Neuronal stem cell (in vitro differentiated cells): ENCODE results near the gene ATP11A.

ENCODE experiments used
- DNase-seq: peaks from one replicate; pipeline ENCODE4 v3.0.0-alpha.2; 2013; ENCODE audit warnings: low spot score
- H2AFZ ChIP-seq: one replicate; pipeline ENCODE4 v1.6.1; 2013; ENCODE audit warnings: mild to moderate bottlenecking, low read length, inconsistent platforms
- H2AK5ac ChIP-seq: 2 replicates; pipeline ENCODE4 v1.6.1; 2013; ENCODE audit warnings: low read depth, mild to moderate bottlenecking, inconsistent platforms, low read length, moderate library complexity, mixed read lengths
- H2BK120ac ChIP-seq: 2 replicates; pipeline ENCODE4 v1.6.1; 2013; ENCODE audit warnings: low read depth, mild to moderate bottlenecking, inconsistent platforms, low read length, moderate library complexity, mixed read lengths
- H2BK12ac ChIP-seq: one replicate; pipeline ENCODE4 v1.6.1; 2013; ENCODE audit warnings: low read length, inconsistent platforms
- H2BK15ac ChIP-seq: 2 replicates; pipeline ENCODE4 v1.6.1; 2013; ENCODE audit warnings: mild to moderate bottlenecking, low read length, inconsistent platforms, mixed read lengths
- H2BK5ac ChIP-seq: one replicate; pipeline ENCODE4 v1.6.1; 2013; ENCODE audit warnings: inconsistent platforms, mild to moderate bottlenecking, low read length, moderate library complexity
- H3K14ac ChIP-seq: one replicate; pipeline ENCODE4 v1.6.1; 2013; ENCODE audit warnings: low read length, inconsistent platforms
- H3K18ac ChIP-seq: 2 replicates; pipeline ENCODE4 v1.6.1; 2013; ENCODE audit warnings: low read length, inconsistent platforms
- H3K23ac ChIP-seq: 2 replicates; pipeline ENCODE4 v1.6.1; 2013; ENCODE audit warnings: low read depth, mild to moderate bottlenecking, mixed read lengths, low read length, inconsistent platforms; ENCODE audit not compliant: poor library complexity
- H3K27ac ChIP-seq: replicated peaks from 3 replicates; pipeline ENCODE4 v1.5.1; 2013; ENCODE audit warnings: low read length, inconsistent platforms
- H3K27me3 ChIP-seq, 3 experiments: 2 replicates each; pipeline ENCODE4 v1.6.1; 2013; ENCODE audit warnings: low read length in 3 of 3, mild to moderate bottlenecking in 2 of 3, inconsistent platforms in 1 of 3, low read depth in 1 of 3, mixed read lengths in 1 of 3, moderate library complexity in 1 of 3; ENCODE audit not compliant: control insufficient read depth in 3 of 3, insufficient read depth in 3 of 3
- H3K36me3 ChIP-seq, 2 donors: replicated peaks in 1 of 2; 2 replicates each; pipeline ENCODE4 v1.6.1; 2013; ENCODE audit warnings: low read length in 2 of 2; ENCODE audit not compliant: control insufficient read depth in 2 of 2, insufficient read depth in 2 of 2
- H3K4ac ChIP-seq: 2 replicates; pipeline ENCODE4 v1.6.1; 2013; ENCODE audit warnings: inconsistent platforms, mild to moderate bottlenecking, low read length, moderate library complexity
- H3K4me1 ChIP-seq, 2 donors: 1 replicate in 1 of 2; 2 replicates in 1 of 2; pipeline ENCODE4 v1.6.1; 2013; ENCODE audit warnings: low read length in 2 of 2, low read depth in 1 of 2; ENCODE audit not compliant: control insufficient read depth in 2 of 2, insufficient read depth in 1 of 2
- H3K4me2 ChIP-seq: one replicate; pipeline ENCODE4 v1.6.1; 2013; ENCODE audit warnings: mild to moderate bottlenecking, low read length, inconsistent platforms; ENCODE audit not compliant: insufficient read depth, poor library complexity, severe bottlenecking
- H3K4me3 ChIP-seq, 2 donors: 2 replicates each; pipeline ENCODE4 v1.5.1; 2013; ENCODE audit warnings: low read length in 2 of 2, mild to moderate bottlenecking in 2 of 2, inconsistent platforms in 1 of 2, moderate library complexity in 1 of 2
- H3K79me1 ChIP-seq: one replicate; pipeline ENCODE4 v1.6.1; 2013; ENCODE audit warnings: low read depth, mild to moderate bottlenecking, inconsistent platforms, low read length, moderate library complexity
- H3K9ac ChIP-seq: one replicate; pipeline ENCODE4 v1.6.1; 2013; ENCODE audit warnings: mild to moderate bottlenecking, low read depth, low read length, inconsistent platforms; ENCODE audit not compliant: poor library complexity
- H3K9me3 ChIP-seq, 2 donors: replicated peaks in 1 of 2; 2 replicates each; pipeline versions ENCODE3 to v1.6.1; 2013; ENCODE audit warnings: low read length in 2 of 2, mild to moderate bottlenecking in 2 of 2, inconsistent platforms in 1 of 2, low read depth in 1 of 2, mixed read lengths in 1 of 2, moderate library complexity in 1 of 2; ENCODE audit not compliant: control insufficient read depth in 2 of 2, insufficient read depth in 1 of 2
- H4K8ac ChIP-seq: one replicate; pipeline ENCODE4 v1.6.1; 2013; ENCODE audit warnings: low read depth, mild to moderate bottlenecking, inconsistent platforms, low read length, moderate library complexity
- H4K91ac ChIP-seq: one replicate; pipeline ENCODE4 v1.6.1; 2013; ENCODE audit warnings: low read length, low read depth, mild to moderate bottlenecking, inconsistent platforms; ENCODE audit not compliant: poor library complexity
- WGBS, 2 donors: extraction: QIAGEN DNeasy Blood & Tissue Kit; methylation state at CpG; one replicate each; pipeline ENCODE4 v1.1.7; 2013; ENCODE audit warnings: missing lambda C conversion rate in 2 of 2, mixed read lengths in 1 of 2; ENCODE audit not compliant: insufficient read length in 2 of 2, insufficient replicate concordance in 1 of 2; ENCODE audit errors: extremely low coverage in 2 of 2; 5-methylcytosine and 5-hydroxymethylcytosine counted together

Gene ATP11A

GRCh38 chr13:112700291-112701060 is 10.6 kb downstream of the ATP11A start:
- H2AK5ac ChIP-seq: peak overlapping the region; percentile 36
- WGBS, 2 donors: no CpG with 5 or more reads among the region's 32 CpGs

DNA sequence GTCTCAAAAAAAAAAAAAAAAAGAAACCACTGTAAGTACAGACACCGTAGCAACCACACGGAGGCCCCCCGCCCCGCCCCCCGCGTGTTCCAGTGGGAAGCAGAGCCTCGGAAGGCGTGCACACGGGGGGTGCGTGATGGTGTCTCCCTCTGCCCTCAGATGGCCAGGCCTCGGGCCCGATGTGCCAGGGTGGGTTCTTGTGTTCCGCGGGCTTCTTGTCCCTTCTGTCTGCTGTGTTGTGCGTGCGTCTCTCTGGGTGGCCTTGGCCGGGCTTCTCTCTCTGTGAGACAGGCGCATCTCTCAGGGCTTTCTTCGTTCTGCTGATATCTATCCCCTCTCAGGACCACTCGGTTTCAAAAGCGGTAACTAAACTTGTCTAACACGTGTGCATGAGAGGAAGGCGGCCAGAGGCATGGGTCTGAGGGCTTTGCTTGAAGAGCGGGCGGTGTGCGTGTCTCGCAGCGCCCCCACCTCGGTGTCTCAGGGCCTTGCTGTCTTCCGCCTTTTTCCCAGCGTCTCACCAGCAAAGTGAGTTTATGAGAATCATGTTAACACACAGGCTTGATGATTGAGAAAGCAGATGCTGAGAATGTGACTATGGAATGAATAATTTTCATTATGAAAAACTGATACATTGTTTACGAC is 12.6 kb downstream of the ATP11A start:
- Histone ChIP-seq H4K91ac (no peak overlapping the region), H3K14ac (no peak overlapping the region), H3K18ac (no peak overlapping the region), H4K8ac (no peak overlapping the region), H2BK15ac (no peak overlapping the region), H3K23ac (no peak overlapping the region), H3K4me3 (no peak overlapping the region), H3K4me1 (peaks cover 0 to 15% of the 10 kb centered on the region in 2 donors), H3K79me1 (peaks cover 17% of the 10 kb centered on the region), H3K9ac (no peak overlapping the region), H2BK120ac (no peak overlapping the region), H2AFZ (no peak overlapping the region), H2AK5ac (no peak overlapping the region), H3K36me3 (no peaks in the 10 kb centered on the region), H3K4ac (no peak overlapping the region), H2BK12ac (no peak overlapping the region), H3K27ac (no peak overlapping the region), H2BK5ac (no peak overlapping the region), H3K4me2 (no peak overlapping the region), H3K9me3 (no peaks in the 10 kb centered on the region), H3K27me3 (no peaks in the 10 kb centered on the region)
- no peak for DNase-seq
- WGBS, 2 donors: no CpG with 5 or more reads among the region's 32 CpGs

More at GRCh38 chr13:112700291-112701060, 10.6 kb downstream of the ATP11A start:
- Histone ChIP-seq H4K8ac (no peak overlapping the region), H3K36me3 (peaks cover 1 to 4% of the 10 kb centered on the region in 2 donors), H4K91ac (no peak overlapping the region), H3K27ac (no peak overlapping the region), H3K4me3 (no peak overlapping the region), H3K4ac (no peak overlapping the region), H2BK120ac (no peak overlapping the region), H3K27me3 (no peaks in the 10 kb centered on the region), H3K4me1 (peaks cover 0 to 15% of the 10 kb centered on the region in 2 donors), H3K79me1 (peaks cover 22% of the 10 kb centered on the region), H2BK15ac (no peak overlapping the region), H3K23ac (peak overlapping the region; percentile 40), H2BK5ac (peak overlapping the region; percentile 16), H2AFZ (no peak overlapping the region), H2BK12ac (no peak overlapping the region), H3K18ac (peak overlapping the region; percentile 53), H3K4me2 (no peak overlapping the region), H3K9me3 (no peaks in the 10 kb centered on the region), H3K14ac (no peak overlapping the region), H3K9ac (no peak overlapping the region)
- no peak for DNase-seq

DNA sequence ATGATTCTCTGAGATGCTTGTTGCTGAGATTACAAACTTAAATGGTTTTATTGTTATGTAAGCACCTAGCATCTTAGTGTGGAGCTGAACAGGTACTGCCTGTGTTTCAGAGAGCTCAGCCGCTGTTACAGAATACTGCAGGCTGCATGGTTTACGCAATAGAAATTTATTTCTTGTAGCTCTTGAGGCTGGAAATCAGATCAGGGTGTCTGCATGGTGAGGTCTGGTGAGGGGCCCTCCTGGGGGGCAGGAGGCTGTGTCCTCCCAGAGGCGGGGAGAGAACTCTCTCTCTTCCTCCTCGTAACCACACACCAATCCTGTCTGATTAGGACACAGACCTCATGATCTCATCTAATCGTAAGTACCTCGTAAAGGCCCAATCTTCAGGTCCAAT is 13.1 kb downstream of the ATP11A start:
- Histone ChIP-seq H3K4me1 (peaks cover 0 to 15% of the 10 kb centered on the region in 2 donors), H2BK5ac (no peak overlapping the region), H3K23ac (no peak overlapping the region), H3K4me3 (no peak overlapping the region), H4K91ac (no peak overlapping the region), H2BK12ac (no peak overlapping the region), H3K9me3 (no peaks in the 10 kb centered on the region), H2AFZ (no peak overlapping the region), H3K27ac (no peak overlapping the region), H3K4ac (no peak overlapping the region), H2BK15ac (no peak overlapping the region), H3K4me2 (no peak overlapping the region), H3K27me3 (no peaks in the 10 kb centered on the region), H2AK5ac (no peak overlapping the region), H4K8ac (no peak overlapping the region), H2BK120ac (no peak overlapping the region), H3K18ac (no peak overlapping the region), H3K79me1 (peaks cover 16% of the 10 kb centered on the region), H3K9ac (no peak overlapping the region), H3K14ac (no peak overlapping the region), H3K36me3 (no peaks in the 10 kb centered on the region)
- no peak for DNase-seq
- no CpG with 5 or more reads among the region's 6 CpGs for WGBS, 2 donors

GRCh38 chr13:112703449-112704284 is 13.8 kb downstream of the ATP11A start:
- no peak overlapping the region for H3K23ac ChIP-seq
- H2AFZ ChIP-seq: no peak overlapping the region
- no peaks in the 10 kb centered on the region for H3K27me3 ChIP-seq
- H2BK15ac ChIP-seq: no peak overlapping the region
- H4K8ac ChIP-seq: no peak overlapping the region
- no peak overlapping the region for H3K4me3 ChIP-seq
- no peak for DNase-seq
- H3K4ac ChIP-seq: no peak overlapping the region
- no peak overlapping the region for H2AK5ac ChIP-seq
- H3K14ac ChIP-seq: no peak overlapping the region
- no peaks in the 10 kb centered on the region for H3K9me3 ChIP-seq
- no peak overlapping the region for H2BK5ac ChIP-seq
- peaks cover 0 to 17% of the 10 kb centered on the region in 2 donors for H3K4me1 ChIP-seq
- H3K27ac ChIP-seq: no peak overlapping the region
- H3K36me3 ChIP-seq: no peaks in the 10 kb centered on the region
- no peak overlapping the region for H2BK120ac ChIP-seq
- H3K18ac ChIP-seq: no peak overlapping the region
- H4K91ac ChIP-seq: no peak overlapping the region
- no peak overlapping the region for H3K9ac ChIP-seq
- H3K4me2 ChIP-seq: no peak overlapping the region
- no CpG with 5 or more reads among the region's 22 CpGs for WGBS, 2 donors
- no peak overlapping the region for H2BK12ac ChIP-seq
- peaks cover 15% of the 10 kb centered on the region for H3K79me1 ChIP-seq
